Nephron (organoid): ENCODE measurements around the gene CALCB.

Source experiments
- H3K27ac Mint-ChIP-seq, 3 experiments: 2 replicates each; pipeline ENCODE4 v1.8.0; 2020; ENCODE audit warnings: mixed read lengths in 3 of 3, mild to moderate bottlenecking in 2 of 3, moderate library complexity in 1 of 3
- H3K27me3 Mint-ChIP-seq: 2 replicates; pipeline ENCODE4 v1.8.0; 2021; ENCODE audit warnings: low read depth, mild to moderate bottlenecking, moderate library complexity, mixed read lengths
- H3K36me3 Mint-ChIP-seq: 2 replicates; pipeline ENCODE4 v1.8.0; 2020; ENCODE audit warnings: low read depth, mixed read lengths
- H3K4me1 Mint-ChIP-seq: 2 replicates; pipeline ENCODE4 v1.8.0; 2020; ENCODE audit warnings: mixed read lengths
- H3K4me3 Mint-ChIP-seq, 3 experiments: 2 replicates each; pipeline ENCODE4 v1.8.0; 2020; ENCODE audit warnings: mild to moderate bottlenecking in 3 of 3, mixed read lengths in 3 of 3, moderate library complexity in 2 of 3
- H3K9me3 Mint-ChIP-seq: 2 replicates; pipeline ENCODE4 v1.8.0; 2020; ENCODE audit warnings: mixed read lengths
- CTCF ChIP-seq, 3 experiments: fragments of 200-600 bp; sonication (generic); IDR thresholded peaks; one replicate each; pipeline ENCODE4 v1.5.0; 2021; ENCODE audit warnings: antibody characterized with exemption in 3 of 3; ENCODE audit not compliant: unreplicated experiment in 3 of 3

CALCB gene

GRCh38 chr11:15117751-15118150, 44.4 kb downstream of the CALCB start:
- Mint-ChIP-seq H3K27me3 (peaks cover 46% of the 10 kb centered on the region), H3K4me1 (peaks cover 5% of the 10 kb centered on the region), H3K9me3 (peaks cover 3% of the 10 kb centered on the region), H3K4me3 (no peak overlapping the region), H3K36me3 (no peaks in the 10 kb centered on the region), H3K27ac (no peak overlapping the region)
- TF ChIP-seq CTCF (IDR thresholded peaks at IDR 0.05; ENCODE audit: unreplicated experiment in 3 of 3): no peak

- TF ChIP-seq CTCF (IDR thresholded peaks at IDR 0.05; ENCODE audit: unreplicated experiment in 3 of 3): no peak
- no peak overlapping the region for H3K4me3 Mint-ChIP-seq
- no peaks in the 10 kb centered on the region for H3K36me3 Mint-ChIP-seq
- H3K9me3 Mint-ChIP-seq: peaks cover 3% of the 10 kb centered on the region
- no peak overlapping the region for H3K27ac Mint-ChIP-seq
- peaks cover 41% of the 10 kb centered on the region for H3K27me3 Mint-ChIP-seq
- peaks cover 5% of the 10 kb centered on the region for H3K4me1 Mint-ChIP-seq
Measured at GRCh38 chr11:15118431-15118830, 45.0 kb downstream of the CALCB start.

- H3K36me3 Mint-ChIP-seq: no peaks in the 10 kb centered on the region
- no peaks in the 10 kb centered on the region for H3K4me1 Mint-ChIP-seq
- H3K27ac Mint-ChIP-seq: no peak overlapping the region
- H3K9me3 Mint-ChIP-seq: no peaks in the 10 kb centered on the region
- TF ChIP-seq CTCF (IDR thresholded peaks at IDR 0.05; ENCODE audit: unreplicated experiment in 3 of 3): no peak
- no peak overlapping the region for H3K4me3 Mint-ChIP-seq
- peaks cover 38% of the 10 kb centered on the region for H3K27me3 Mint-ChIP-seq
Measured at GRCh38 chr11:15119352-15119751, 46.0 kb downstream of the CALCB start.

- no peaks in the 10 kb centered on the region for H3K4me1 Mint-ChIP-seq
- H3K27me3 Mint-ChIP-seq: peaks cover 36% of the 10 kb centered on the region
- no peak for TF ChIP-seq CTCF (IDR thresholded peaks at IDR 0.05; ENCODE audit: unreplicated experiment in 3 of 3)
- no peak overlapping the region for H3K4me3 Mint-ChIP-seq
- H3K27ac Mint-ChIP-seq: no peak overlapping the region
- no peaks in the 10 kb centered on the region for H3K9me3 Mint-ChIP-seq
- H3K36me3 Mint-ChIP-seq: no peaks in the 10 kb centered on the region
Measured at GRCh38 chr11:15119826-15120225, 46.4 kb downstream of the CALCB start.

GRCh38 chr11:15123849-15124248, 50.5 kb downstream of the CALCB start:
- Mint-ChIP-seq H3K27ac (no peak overlapping the region), H3K27me3 (peaks cover 23% of the 10 kb centered on the region), H3K9me3 (no peaks in the 10 kb centered on the region), H3K4me1 (no peaks in the 10 kb centered on the region), H3K4me3 (no peak overlapping the region), H3K36me3 (no peaks in the 10 kb centered on the region)
- no peak for TF ChIP-seq CTCF (IDR thresholded peaks at IDR 0.05; ENCODE audit: unreplicated experiment in 3 of 3)

- peaks cover 23% of the 10 kb centered on the region for H3K27me3 Mint-ChIP-seq
Measured at GRCh38 chr11:15124528-15124927, 51.1 kb downstream of the CALCB start.

More at GRCh38 chr11:15124528-15124927, 51.1 kb downstream of the CALCB start:
- TF ChIP-seq CTCF (IDR thresholded peaks at IDR 0.05; ENCODE audit: unreplicated experiment in 3 of 3): no peak
- Mint-ChIP-seq H3K4me1 (no peaks in the 10 kb centered on the region), H3K36me3 (no peaks in the 10 kb centered on the region), H3K4me3 (no peak overlapping the region), H3K9me3 (no peaks in the 10 kb centered on the region), H3K27ac (no peak overlapping the region)
